Epithelial cell of esophagus (primary cell): Measurements from ENCODE around the gene BUB1.
"Not testable (repeated sequence)": the region's sequence is repeated elsewhere in the genome, so short reads cannot be mapped to it uniquely, and the experiment has no call there.

Source experiments
- DNase-seq: peaks from one replicate; pipeline ENCODE4 v3.0.0; 2010; ENCODE audit warnings: low read depth
- H3K4me3 ChIP-seq: 2 replicates; pipeline ENCODE4 v1.5.1; 2011; ENCODE audit warnings: mild to moderate bottlenecking, low read length, control low read depth
- TF ChIP-seq, protein P1 (sequence below): IDR thresholded peaks from 2 replicates; pipeline ENCODE4 v1.5.1; 2011; ENCODE audit warnings: low read depth, mild to moderate bottlenecking, low read length, control low read depth, inconsistent platforms; ENCODE audit not compliant: insufficient read depth; ENCODE audit errors: missing control alignments

The BUB1 gene

DNA sequence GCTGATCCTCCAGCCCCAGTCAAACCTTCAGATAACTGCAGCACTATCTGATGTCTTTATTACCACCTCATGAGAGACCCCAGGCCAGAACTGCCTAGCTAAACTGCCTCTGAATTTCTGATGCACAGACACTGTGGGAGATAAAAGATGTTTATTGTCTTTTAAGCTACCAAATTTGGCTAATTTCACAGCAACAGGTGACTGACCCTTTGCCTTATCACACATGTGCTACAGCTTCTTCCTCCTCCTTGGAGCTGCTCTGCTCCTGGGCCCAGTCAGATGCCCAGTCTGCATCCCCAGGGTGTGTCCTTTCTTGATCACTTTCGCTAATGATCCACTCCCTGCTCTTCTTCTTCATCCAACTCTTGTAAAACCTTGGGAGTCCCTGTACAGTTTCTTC lies 34.9 kb upstream of the BUB1 start:
- no peak overlapping the region for H3K4me3 ChIP-seq
- no peak for DNase-seq
- TF ChIP-seq, protein P1, sequence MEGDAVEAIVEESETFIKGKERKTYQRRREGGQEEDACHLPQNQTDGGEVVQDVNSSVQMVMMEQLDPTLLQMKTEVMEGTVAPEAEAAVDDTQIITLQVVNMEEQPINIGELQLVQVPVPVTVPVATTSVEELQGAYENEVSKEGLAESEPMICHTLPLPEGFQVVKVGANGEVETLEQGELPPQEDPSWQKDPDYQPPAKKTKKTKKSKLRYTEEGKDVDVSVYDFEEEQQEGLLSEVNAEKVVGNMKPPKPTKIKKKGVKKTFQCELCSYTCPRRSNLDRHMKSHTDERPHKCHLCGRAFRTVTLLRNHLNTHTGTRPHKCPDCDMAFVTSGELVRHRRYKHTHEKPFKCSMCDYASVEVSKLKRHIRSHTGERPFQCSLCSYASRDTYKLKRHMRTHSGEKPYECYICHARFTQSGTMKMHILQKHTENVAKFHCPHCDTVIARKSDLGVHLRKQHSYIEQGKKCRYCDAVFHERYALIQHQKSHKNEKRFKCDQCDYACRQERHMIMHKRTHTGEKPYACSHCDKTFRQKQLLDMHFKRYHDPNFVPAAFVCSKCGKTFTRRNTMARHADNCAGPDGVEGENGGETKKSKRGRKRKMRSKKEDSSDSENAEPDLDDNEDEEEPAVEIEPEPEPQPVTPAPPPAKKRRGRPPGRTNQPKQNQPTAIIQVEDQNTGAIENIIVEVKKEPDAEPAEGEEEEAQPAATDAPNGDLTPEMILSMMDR = no peak

DNA sequence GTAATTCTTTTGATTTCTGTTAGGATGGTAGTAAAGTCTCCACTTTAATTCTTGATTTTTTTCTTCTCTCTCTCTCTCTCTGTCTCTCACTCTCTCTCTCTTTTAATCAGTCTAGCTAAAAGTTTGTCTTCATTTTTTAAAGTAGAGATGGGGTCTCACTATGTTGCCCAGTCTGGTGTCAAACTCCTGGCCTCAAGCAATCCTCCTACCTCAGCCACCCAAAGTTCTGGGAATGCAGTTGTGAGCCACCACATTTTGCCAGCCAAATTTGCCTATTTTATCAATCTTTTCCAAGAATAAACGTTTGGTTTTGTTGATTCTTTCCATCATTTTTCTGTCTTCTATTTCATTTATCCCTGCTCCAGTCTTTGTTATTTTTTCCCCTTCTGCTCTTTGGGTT lies 30.6 kb upstream of the BUB1 start:
- TF ChIP-seq, protein P1 = no peak
- no peak overlapping the region for H3K4me3 ChIP-seq
- DNase-seq = no peak

DNA sequence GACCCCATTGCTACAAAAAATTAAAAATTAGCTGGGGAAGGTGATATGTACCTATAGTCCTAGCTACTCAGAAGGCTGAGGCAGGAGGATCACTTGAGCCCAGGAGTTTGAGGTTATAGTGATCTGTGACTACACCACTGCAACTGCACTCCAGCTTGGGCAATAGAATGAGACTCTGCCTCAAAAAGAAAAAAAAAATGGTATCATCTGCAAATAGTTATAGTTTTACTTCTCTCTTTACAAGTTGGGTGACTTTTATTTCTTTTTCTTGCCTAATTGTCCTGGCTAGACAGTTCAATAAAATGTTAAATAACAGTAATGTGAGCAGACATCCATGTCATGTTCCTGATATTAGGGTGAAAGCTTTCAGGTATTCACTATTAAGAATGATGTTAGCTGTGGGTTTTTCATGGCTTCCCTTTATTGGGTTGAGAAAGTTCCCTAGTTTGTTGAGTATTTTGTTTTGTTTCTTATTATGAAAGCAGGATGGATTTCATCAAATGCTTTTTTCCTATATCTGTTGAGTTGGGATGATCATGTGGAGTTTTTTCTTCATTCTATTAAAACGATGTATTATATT lies 29.6 kb upstream of the BUB1 start:
- no peak for DNase-seq
- H3K4me3 ChIP-seq = no peak overlapping the region
- TF ChIP-seq, protein P1 = no peak

DNA sequence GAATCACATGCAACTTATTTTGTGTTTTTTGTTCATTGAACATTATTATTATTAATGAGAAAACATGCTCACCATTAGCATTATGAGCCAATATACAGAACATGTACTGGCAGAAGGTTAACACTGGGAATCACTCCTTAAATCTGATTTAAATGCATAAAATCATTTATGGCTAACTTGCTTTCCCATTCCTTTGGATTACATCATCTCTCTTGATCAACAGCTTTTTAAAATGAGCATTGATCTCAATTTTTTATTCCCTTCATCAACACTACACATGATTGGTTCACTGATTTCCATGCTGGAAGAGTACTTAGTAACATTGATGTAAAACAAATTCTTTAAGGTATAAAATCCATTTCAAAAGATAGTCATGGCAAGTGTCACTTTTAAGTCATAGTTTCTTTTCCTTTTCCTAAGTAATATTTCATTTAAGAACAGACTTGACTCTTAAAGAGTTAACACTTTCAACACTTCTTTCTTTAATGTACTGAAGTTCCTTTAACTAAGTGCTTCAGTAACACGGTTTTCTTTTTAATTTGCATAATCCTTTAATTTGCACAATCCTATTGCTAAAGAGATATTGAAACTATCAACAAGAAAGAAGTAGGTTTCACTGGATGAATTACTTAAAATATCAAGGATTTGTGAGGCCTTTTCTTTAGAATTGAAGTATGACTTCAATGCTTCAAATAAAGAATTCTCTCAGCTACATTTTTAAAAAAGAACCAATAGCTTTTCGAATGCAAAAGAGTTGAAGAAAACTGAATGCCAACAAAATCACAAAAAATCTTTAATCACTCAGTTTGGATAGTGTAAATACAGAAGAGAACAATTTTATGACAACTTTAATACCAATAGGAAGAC lies 24.9 kb upstream of the BUB1 start:
- DNase-seq = no peak
- H3K4me3 ChIP-seq = no peak overlapping the region
- TF ChIP-seq, protein P1 = no peak

DNA sequence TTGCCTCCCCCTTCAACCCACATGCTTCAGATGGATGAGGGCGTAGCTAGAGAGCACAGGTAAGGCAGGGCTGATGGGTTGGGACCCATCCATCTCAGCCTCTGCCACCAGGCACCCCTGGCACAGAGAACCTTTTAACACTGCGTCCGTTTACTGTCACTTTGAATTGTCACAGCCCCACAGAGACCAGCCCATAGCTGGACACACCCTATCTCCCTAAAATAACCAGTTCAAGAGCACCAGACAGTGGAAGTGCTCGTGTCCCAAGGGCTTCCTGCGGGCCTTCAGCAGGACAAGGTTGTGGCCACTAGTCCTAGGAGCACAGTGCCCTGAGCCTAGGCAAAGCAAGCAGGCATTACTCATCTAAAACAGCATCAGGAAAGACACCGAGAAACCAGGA lies 20.4 kb upstream of the BUB1 start:
- DNase-seq, H3K4me3 ChIP-seq: not testable (repeated sequence)

DNA sequence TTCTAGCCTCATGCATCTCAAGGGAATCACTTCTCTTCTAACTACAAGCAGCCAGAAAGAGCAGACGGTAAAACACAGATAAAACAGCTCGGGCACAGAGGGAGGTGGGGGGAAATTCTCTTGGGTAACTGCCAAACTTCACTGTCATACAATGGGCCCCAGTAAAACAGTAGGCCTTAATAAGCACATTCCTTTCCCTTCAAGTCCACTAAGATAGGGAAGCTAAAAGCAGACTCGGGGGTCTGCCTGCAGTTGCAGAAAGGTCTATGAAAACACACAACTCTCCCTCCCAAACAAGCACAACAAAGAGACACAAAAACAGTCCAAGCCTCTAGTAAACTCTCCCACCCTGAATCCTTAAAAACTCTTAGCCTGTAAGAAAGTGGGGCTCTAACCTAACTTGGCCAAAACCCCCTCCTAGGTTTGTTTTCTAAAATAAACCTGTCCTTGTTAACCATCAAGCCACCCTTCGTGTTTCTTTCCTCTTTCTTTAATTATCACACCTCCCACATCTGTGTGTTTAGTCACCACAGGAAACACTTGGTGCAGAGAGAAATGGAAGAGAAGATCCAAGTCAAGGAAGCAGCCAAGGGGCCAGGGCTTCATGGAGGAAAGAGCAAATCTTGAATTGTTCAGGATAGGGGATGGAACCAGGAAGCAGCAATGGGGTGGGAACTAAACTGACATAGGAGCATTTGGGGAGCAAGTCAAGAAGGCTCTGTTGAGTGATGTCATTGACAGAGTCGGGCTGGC lies 17.5 kb upstream of the BUB1 start:
- DNase-seq, H3K4me3 ChIP-seq: not testable (repeated sequence)

- H3K4me3 ChIP-seq = no peak overlapping the region
- DNase-seq = no peak
- TF ChIP-seq, protein P1 = no peak
Observed at GRCh38 chr2:110691612-110692258, 13.9 kb upstream of the BUB1 start.
